Heart left ventricle (tissue), 16 donors: Measurements from ENCODE around the gene TMEM106C. TPM values are rescaled to one million over a fixed set of nuclear protein-coding genes. Genes with fewer than 3 reads are reported as not detected.

Source experiments
- ATAC-seq, 4 donors: fragments of 200-7000 bp; cut with Tn5 transposase; one replicate each; pipeline ENCODE4 v1.9.1; 2020 to 2022; ENCODE audit warnings: moderate library complexity in 4 of 4, mild to moderate bottlenecking in 3 of 4, moderate number of reproducible peaks in 1 of 4
- DNase-seq, 5 donors: peaks; one replicate each; pipeline ENCODE4 v3.0.0-alpha.2; 2020
- H3K27ac ChIP-seq, 12 donors: fragments of 200-600 bp; sonication (generic) in 4 of 12; one replicate each; pipeline versions ENCODE4 v1.5.0 to v1.8.0; 2016 to 2022; ENCODE audit warnings: mild to moderate bottlenecking in 2 of 12
- H3K27me3 ChIP-seq, 9 donors: fragments of 200-600 bp; sonication (generic) in 2 of 9; one replicate each; pipeline versions ENCODE4 v1.5.1 to v1.8.0; 2016 to 2022; ENCODE audit warnings: mild to moderate bottlenecking in 3 of 9
- H3K36me3 ChIP-seq, 9 donors: fragments of 200-600 bp; sonication (generic) in 2 of 9; one replicate each; pipeline versions ENCODE4 v1.5.0 to v1.8.0; 2018 to 2022; ENCODE audit warnings: mild to moderate bottlenecking in 2 of 9
- H3K4me1 ChIP-seq, 12 donors: fragments of 200-600 bp; sonication (generic) in 4 of 12; one replicate each; pipeline versions ENCODE4 v1.5.0 to v1.8.0; 2016 to 2022; ENCODE audit warnings: mild to moderate bottlenecking in 3 of 12
- H3K4me3 ChIP-seq, 12 donors: fragments of 200-600 bp; sonication (generic) in 4 of 12; one replicate each; pipeline versions ENCODE4 v1.5.0 to v1.8.0; 2017 to 2022; ENCODE audit warnings: mild to moderate bottlenecking in 9 of 12, moderate library complexity in 4 of 12
- H3K9me3 ChIP-seq, 12 donors: fragments of 200-600 bp; sonication (generic) in 4 of 12; one replicate each; pipeline versions ENCODE4 v1.5.0 to v1.8.0; 2016 to 2022; ENCODE audit warnings: mild to moderate bottlenecking in 1 of 12
- POLR2A ChIP-seq, 2 donors: fragments of 450-650 bp; IDR thresholded peaks; one replicate each; pipeline ENCODE4 v1.6.1; 2017; ENCODE audit warnings: antibody characterized with exemption in 2 of 2, mild to moderate bottlenecking in 2 of 2, moderate library complexity in 2 of 2
- WGBS, 4 donors: extraction: QIAGEN DNeasy Blood & Tissue Kit in 2 of 4; methylation state at CpG; one replicate each; pipeline versions ENCODE4 v1.1.5 to v1.1.7; 2013 to 2018; 5-methylcytosine and 5-hydroxymethylcytosine counted together
- intact Hi-C, 10 donors: fragments of 100-400 bp; cut with DNase I; formaldehyde crosslinking; loops; one replicate each; pipeline versions ENCODE4 v1.11.1 to v1.14.2; 2022
- polyA plus RNA-seq, 2 donors: library from polyadenylated mRNA; stranded (reverse); fragments of 200-250 nt; gene quantifications; one replicate each; pipeline ENCODE4 v1.2.3, GENCODE V29; 2013
- total RNA-seq, 9 donors: library from RNA; depleted of rRNA in 2 of 9; stranded (reverse); fragments of >200 nt in 2 of 9; fragmentation: NEBNext Ultra II Directional in 3 of 9; extraction: Animal tissue kit (Norgen Biotek cat#: 25700) in 3 of 9; gene quantifications; one replicate each; pipeline versions ENCODE4 v1.1.0 to v1.2.4, GENCODE V29; 2016 to 2023
- TF ChIP-seq, protein P1 (sequence below), 12 donors: fragments of 200-600 bp; sonication (generic) in 4 of 12; IDR thresholded peaks; one replicate each; pipeline versions ENCODE4 v1.5.0 to v1.8.0; 2018 to 2022; ENCODE audit warnings: antibody characterized with exemption in 12 of 12, mild to moderate bottlenecking in 5 of 12
- donor health status: ischemic (EF 13 %, LVEDD 7.1; RV severe dilation, severe dysfunction).
- donor health status: healthy with polysubstance abuse.
- donor health status: DM: no; HTN: yes; CAD: no.
- donor health status: DM: no; HTN: no; CAD: no.
- donor health status: ischemic (EF 25% LVEDD 6.9; RV normal size, moderate dysfunction).
- donor health status: ischemic (EF 25% LVEDD 5.7; RV mildly dilated, moderate dysfunction).
- donor health status: healthy.
- donor health status: DM: yes; HTN: yes; CAD: no.
- donor health status: ischemic (EF 35%, LVEDD 5.7; RV mildly dilated, moderate dysfunction).
- donor health status: nonischemic (EF 11% LVEDD 7.7; RV severe dilation, severe dysfunction).
- donor health status: DM: yes; HTN: yes; CAD: no.
- donor health status: PGD.
- donor health status: ischemic (EF 29% LVEDD 5.4; RV normal size, mild dysfunction).
- donor health status: nonischemic (EF 23%, LVEDD 6.1; RV moderate dilation, normal function).

TMEM106C gene
- total and polyA plus RNA-seq, 11 donors = 23.0 to 66.6 (median 50.0) TPM

DNA sequence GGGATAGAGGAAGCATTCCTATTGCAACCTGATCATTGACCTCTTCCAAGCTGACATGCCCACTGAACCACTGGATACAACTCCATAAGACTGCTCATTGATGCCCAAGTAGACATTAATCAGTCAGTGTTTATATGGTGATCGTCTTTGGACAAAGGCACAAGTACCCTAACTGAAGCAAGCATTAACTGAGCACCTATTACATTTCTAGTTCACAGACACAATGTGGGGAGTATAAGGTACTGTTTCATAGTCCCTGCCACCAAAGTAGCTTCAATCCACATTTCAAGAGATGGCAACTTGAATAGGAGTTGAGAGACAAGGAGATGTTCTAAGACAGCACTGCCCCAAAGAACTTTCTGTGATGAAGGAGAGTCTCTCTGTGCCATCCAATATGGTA lies 51.7 kb downstream of the TMEM106C start:
- DNase-seq (no peak), ATAC-seq (no peak)
- H3K9me3 ChIP-seq = no peaks in the 10 kb centered on the region
- H3K27ac ChIP-seq = no peak overlapping the region
- H3K36me3 ChIP-seq = no peaks in the 10 kb centered on the region
- intact Hi-C loops = no loop called here
- no peak overlapping the region for H3K4me3 ChIP-seq
- peaks cover 0 to 20% (median 0%) of the 10 kb centered on the region in 9 donors for H3K27me3 ChIP-seq
- TF ChIP-seq, protein P1, sequence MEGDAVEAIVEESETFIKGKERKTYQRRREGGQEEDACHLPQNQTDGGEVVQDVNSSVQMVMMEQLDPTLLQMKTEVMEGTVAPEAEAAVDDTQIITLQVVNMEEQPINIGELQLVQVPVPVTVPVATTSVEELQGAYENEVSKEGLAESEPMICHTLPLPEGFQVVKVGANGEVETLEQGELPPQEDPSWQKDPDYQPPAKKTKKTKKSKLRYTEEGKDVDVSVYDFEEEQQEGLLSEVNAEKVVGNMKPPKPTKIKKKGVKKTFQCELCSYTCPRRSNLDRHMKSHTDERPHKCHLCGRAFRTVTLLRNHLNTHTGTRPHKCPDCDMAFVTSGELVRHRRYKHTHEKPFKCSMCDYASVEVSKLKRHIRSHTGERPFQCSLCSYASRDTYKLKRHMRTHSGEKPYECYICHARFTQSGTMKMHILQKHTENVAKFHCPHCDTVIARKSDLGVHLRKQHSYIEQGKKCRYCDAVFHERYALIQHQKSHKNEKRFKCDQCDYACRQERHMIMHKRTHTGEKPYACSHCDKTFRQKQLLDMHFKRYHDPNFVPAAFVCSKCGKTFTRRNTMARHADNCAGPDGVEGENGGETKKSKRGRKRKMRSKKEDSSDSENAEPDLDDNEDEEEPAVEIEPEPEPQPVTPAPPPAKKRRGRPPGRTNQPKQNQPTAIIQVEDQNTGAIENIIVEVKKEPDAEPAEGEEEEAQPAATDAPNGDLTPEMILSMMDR (IDR thresholded peaks at IDR 0.05) = no peak
- TF ChIP-seq POLR2A (IDR thresholded peaks at IDR 0.05) = no peak
- H3K4me1 ChIP-seq = no peaks in the 10 kb centered on the region
- 58 to 94% (median 70%) methylated on average over 1 of the region's 1 CpG for WGBS, 4 donors

DNA sequence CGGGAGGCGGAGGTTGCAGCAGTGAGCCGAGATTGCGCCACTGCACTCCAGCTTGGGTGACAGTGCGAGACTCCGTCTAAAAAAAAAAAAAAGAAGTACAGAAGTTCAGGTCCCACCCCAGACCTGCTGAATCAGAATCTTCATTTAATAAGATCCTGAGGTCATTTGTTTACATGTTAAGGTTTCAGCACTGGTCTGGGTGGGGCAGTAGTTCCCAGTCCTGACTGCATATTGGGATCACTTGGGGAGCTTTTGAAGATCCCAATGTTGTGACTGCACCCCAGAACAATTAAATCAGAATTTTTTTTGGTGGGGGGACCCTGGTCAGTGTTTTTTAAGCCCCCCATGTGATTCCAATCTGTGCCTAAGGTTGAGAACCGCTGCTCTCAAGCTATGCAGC lies 52.6 kb downstream of the TMEM106C start:
- ATAC-seq (no peak), DNase-seq (no peak)
- TF ChIP-seq, protein P1 (IDR thresholded peaks at IDR 0.05) = no peak
- TF ChIP-seq POLR2A (IDR thresholded peaks at IDR 0.05) = no peak
- Histone ChIP-seq H3K4me1 (no peaks in the 10 kb centered on the region), H3K27ac (no peak overlapping the region), H3K9me3 (no peaks in the 10 kb centered on the region), H3K4me3 (no peak overlapping the region), H3K36me3 (no peaks in the 10 kb centered on the region), H3K27me3 (peaks cover 0 to 26% (median 0%) of the 10 kb centered on the region in 9 donors)
- intact Hi-C loops = no loop called here
- 89 to 97% (median 93%) methylated on average over 7 of the region's 7 CpGs for WGBS, 4 donors

DNA sequence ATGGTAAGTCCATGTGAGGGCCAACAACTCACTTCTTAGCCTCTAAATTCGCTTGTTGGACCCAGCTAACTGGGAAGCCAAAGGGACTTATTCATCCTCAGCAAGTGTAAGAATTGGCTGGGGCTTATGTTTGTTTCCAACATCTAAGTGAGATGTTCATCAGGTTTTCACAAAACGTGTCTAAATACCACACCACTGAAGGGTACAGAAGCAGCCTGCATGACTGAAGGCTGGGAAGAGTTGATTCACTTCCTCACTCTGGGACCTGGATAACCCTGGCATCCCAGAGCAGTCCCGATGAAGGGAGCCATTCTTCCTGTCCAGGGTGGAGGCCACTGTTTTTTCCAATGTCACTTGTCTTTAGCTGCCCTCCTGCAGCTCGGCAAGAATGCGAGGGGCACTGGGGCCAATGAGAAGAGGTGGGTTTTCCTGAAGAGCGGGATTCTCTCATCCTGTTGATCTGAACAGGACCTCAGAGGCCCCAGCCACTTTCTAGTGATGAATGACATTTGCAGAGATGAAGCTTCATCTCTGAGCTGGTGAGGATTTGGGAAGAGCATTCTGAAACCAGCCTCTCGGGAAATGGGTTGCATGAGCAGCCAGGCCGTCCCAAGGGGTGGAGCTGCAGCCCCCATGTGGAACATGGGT lies 53.1 kb downstream of the TMEM106C start:
- intact Hi-C loops = no loop called here
- no peak for DNase-seq
- WGBS, 4 donors = 57 to 72% (median 65%) methylated on average over 8 of the region's 8 CpGs

DNA sequence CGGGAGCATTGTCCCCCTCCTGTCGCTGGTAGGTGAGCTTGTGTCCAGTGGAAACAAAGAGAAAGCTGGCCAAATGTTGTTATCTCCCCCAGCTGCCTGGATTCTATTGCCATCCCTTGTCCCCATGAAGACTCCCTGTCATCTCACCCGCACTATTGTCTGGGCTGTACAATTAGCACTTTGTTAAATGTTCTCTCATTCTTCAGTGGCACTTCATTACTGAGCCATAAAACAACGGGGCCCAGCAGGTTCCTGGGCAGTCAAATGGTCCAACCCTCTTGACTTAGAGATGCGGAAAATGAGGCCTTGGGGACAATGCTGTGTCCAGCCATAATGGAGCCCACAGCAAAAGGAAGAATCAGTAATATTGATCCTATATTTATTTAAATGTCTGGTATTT lies 54.1 kb downstream of the TMEM106C start:
- 73 to 81% (median 78%) methylated on average over 5 of the region's 5 CpGs for WGBS, 4 donors
- Histone ChIP-seq H3K9me3 (no peaks in the 10 kb centered on the region), H3K4me1 (peaks cover 0 to 15% (median 0%) of the 10 kb centered on the region in 12 donors), H3K36me3 (no peaks in the 10 kb centered on the region), H3K4me3 (no peak overlapping the region), H3K27me3 (peaks cover 0 to 41% (median 0%) of the 10 kb centered on the region in 9 donors), H3K27ac (no peak overlapping the region)
- TF ChIP-seq, protein P1 (IDR thresholded peaks at IDR 0.05) = no peak
- TF ChIP-seq POLR2A (IDR thresholded peaks at IDR 0.05) = no peak
- intact Hi-C loops = no loop called here
- ATAC-seq (no peak), DNase-seq (no peak)

More for the DNA sequence above, 53.1 kb downstream of the TMEM106C start:
- H3K36me3 ChIP-seq = no peaks in the 10 kb centered on the region
- H3K27me3 ChIP-seq = peaks cover 0 to 31% (median 0%) of the 10 kb centered on the region in 9 donors
- TF ChIP-seq POLR2A (IDR thresholded peaks at IDR 0.05) = no peak
- TF ChIP-seq, protein P1 (IDR thresholded peaks at IDR 0.05) = no peak
- no peaks in the 10 kb centered on the region for H3K9me3 ChIP-seq
- no peak overlapping the region for H3K27ac ChIP-seq
- H3K4me3 ChIP-seq = no peak overlapping the region
- H3K4me1 ChIP-seq = peaks cover 0 to 5% (median 0%) of the 10 kb centered on the region in 12 donors
- no peak for ATAC-seq
